Memory B cell (primary cell): ENCODE data around the gene ERGIC2.
A peak's percentile ranks its signal among the peaks of the same experiment; 100 is the strongest.

ENCODE experiments used
- ATAC-seq: fragments of 150-1000 bp; cut with Tn5 transposase; 2 replicates; pipeline ENCODE4 v1.10.0; 2021; ENCODE audit warnings: low read depth, mild to moderate bottlenecking, moderate library complexity
- DNase-seq, 2 donors: peaks; one replicate each; pipeline ENCODE4 v3.0.0; 2022; ENCODE audit warnings: low spot score in 2 of 2
- H3K27ac Mint-ChIP-seq: one replicate; pipeline ENCODE4 v1.8.0; 2022; ENCODE audit warnings: mild to moderate bottlenecking, moderate library complexity, mixed read lengths
- H3K27me3 Mint-ChIP-seq: one replicate; pipeline ENCODE4 v1.8.0; 2022; ENCODE audit warnings: mixed read lengths
- H3K36me3 Mint-ChIP-seq: one replicate; pipeline ENCODE4 v1.8.0; 2022; ENCODE audit warnings: mild to moderate bottlenecking, mixed read lengths
- H3K4me1 Mint-ChIP-seq: one replicate; pipeline ENCODE4 v1.8.0; 2022; ENCODE audit warnings: mixed read lengths
- H3K4me3 Mint-ChIP-seq: one replicate; pipeline ENCODE4 v1.8.0; 2022; ENCODE audit warnings: mild to moderate bottlenecking, moderate library complexity, mixed read lengths
- H3K9me3 Mint-ChIP-seq: one replicate; pipeline ENCODE4 v1.8.0; 2022; ENCODE audit warnings: mixed read lengths

The ERGIC2 gene, protein sequence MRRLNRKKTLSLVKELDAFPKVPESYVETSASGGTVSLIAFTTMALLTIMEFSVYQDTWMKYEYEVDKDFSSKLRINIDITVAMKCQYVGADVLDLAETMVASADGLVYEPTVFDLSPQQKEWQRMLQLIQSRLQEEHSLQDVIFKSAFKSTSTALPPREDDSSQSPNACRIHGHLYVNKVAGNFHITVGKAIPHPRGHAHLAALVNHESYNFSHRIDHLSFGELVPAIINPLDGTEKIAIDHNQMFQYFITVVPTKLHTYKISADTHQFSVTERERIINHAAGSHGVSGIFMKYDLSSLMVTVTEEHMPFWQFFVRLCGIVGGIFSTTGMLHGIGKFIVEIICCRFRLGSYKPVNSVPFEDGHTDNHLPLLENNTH

DNA sequence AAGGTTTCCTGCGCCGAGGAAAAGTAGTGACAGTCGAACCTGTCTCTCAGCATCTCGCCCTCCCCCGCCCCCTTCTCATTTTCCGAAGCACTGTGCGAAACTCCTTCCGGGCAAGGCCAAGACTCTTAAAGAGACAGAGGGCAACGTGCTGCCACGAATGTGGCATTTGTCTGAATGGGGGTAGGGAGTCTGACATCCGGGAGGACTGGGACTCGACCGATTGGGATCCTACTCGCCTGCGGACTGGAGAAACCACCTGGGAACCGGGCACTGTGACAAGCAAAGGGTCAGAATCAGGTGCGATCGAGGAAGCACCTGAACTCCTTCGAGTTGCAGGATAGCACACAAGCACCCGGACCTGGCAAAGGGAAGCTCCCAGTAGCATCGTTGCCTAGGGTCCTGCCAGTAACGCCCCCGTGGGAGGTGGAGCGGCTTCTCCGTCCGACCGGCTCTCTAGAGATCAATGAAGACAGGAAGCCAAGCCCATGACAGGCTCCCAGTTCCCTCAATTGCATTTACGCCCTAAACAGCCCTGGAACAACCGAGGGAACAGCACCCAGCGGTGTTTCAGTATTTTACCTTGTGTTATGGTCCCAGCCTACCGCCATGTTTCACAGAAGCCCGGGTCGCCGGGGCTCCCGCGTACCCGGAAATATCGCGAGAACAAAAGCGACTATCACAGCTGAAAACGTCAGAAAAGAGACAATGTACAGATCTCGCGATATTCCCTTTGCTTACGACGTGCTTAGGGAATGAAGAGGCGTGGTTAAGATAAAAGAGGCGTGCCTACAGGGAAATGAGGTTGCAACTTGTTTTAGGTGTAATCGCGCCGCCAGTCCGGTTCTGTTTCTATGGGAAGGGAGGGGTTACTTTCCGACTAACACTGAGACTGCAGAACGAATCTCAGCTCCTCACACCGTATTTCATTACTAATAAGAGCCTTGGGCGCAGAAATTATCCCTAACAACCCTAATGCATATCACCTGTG is at the start of gene ERGIC2:
Gene ERGIC2 (minus strand): TSS at position 637 of the 988 bp plus-strand sequence. CDS start 9,539 bp downstream, outside the sequence.
- H3K27ac Mint-ChIP-seq: peak within 1 kb of the TSS; percentile 95
- peak; percentile 77 to 92 for DNase-seq
- no peaks in the 10 kb centered on the region for H3K27me3 Mint-ChIP-seq
- peak; percentile 91 for ATAC-seq
- H3K4me3 Mint-ChIP-seq: peak within 1 kb of the TSS; percentile 94
- H3K4me1 Mint-ChIP-seq: peaks cover 12% of the 10 kb centered on the region
- no peaks in the 10 kb centered on the region for H3K9me3 Mint-ChIP-seq
- no peaks in the 10 kb centered on the region for H3K36me3 Mint-ChIP-seq

DNA sequence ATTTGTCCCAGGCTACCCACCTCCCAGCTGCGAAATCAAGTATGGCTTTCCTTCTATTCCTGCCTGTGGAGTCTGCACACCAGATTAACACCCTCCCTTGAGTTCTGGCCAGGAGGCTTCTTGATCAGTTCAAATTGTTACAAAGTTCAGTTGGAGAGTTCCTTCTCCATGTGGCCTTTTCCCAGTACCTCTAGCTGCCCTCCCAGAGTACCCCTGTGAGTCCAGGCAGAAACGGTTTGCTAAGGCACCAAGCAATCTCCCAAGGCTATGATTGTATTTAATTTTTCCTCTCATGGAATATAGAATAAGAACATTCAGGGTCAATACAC is 49.7 kb upstream of the ERGIC2 start:
- no peak overlapping the region for H3K27ac Mint-ChIP-seq
- ATAC-seq (no peak), DNase-seq (no peak)
- peaks cover 6% of the 10 kb centered on the region for H3K4me1 Mint-ChIP-seq
- H3K36me3 Mint-ChIP-seq: no peaks in the 10 kb centered on the region
- no peaks in the 10 kb centered on the region for H3K9me3 Mint-ChIP-seq
- no peak overlapping the region for H3K4me3 Mint-ChIP-seq
- H3K27me3 Mint-ChIP-seq: peaks cover 3% of the 10 kb centered on the region

DNA sequence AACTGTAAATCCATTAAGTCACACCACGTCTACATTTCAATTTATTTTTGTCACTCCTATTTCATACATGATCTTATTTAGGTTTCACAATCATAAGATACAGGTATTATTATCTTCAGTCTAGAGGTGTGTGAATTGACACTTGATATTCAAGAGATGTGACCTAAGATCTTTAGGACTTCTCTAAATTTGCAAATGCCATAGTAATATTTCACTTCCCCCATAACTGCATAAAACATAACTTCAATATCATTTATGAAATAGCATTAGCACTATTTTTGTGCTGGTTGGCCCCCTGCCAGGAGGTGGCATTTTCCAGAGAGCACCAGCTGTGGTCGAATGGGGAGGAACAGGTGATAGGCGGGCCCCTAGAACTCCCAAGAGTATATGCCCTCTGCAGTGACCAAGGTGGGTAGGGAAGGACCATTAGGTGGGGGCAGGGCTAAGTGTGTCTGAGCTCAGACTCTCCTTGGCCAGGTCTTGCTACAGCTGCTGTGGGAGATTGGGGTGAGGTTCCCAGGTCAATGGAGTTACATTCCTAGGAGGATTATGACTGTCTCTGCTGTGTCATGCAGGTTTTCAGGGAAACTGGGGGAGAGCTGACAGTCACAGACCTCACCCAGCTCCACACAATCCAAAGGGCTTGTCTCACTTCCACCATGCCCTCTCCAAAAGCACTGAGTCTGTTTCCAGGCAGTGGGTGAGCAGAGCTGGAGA is 49.2 kb upstream of the ERGIC2 start:
- DNase-seq (no peak), ATAC-seq (no peak)
- no peaks in the 10 kb centered on the region for H3K9me3 Mint-ChIP-seq
- peaks cover 3% of the 10 kb centered on the region for H3K27me3 Mint-ChIP-seq
- no peak overlapping the region for H3K4me3 Mint-ChIP-seq
- peaks cover 6% of the 10 kb centered on the region for H3K4me1 Mint-ChIP-seq
- no peak overlapping the region for H3K27ac Mint-ChIP-seq
- H3K36me3 Mint-ChIP-seq: no peaks in the 10 kb centered on the region

DNA sequence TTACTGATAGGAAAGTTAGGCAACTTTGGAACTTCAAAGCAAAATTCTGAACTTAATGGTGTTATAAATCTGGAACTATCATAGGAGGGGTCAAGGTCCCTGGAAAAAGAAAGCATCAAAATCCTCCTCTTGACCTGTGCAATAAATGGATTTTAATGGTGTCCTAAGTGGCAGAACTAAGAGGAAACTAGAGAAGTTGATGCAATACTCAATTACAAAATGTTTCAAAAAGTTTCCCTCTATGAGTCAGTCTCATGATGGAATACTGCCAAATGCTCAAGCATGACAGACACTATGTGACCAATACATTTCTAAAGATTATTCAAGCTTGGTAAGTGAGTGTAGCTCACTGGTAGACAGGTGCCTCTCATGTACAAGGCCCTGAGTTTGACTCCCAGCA is 47.7 kb upstream of the ERGIC2 start:
- ATAC-seq (no peak), DNase-seq (no peak)
- Mint-ChIP-seq H3K36me3 (no peaks in the 10 kb centered on the region), H3K4me1 (peaks cover 6% of the 10 kb centered on the region), H3K9me3 (peaks cover under 1% of the 10 kb centered on the region), H3K27ac (no peak overlapping the region), H3K27me3 (peaks cover 4% of the 10 kb centered on the region), H3K4me3 (no peak overlapping the region)

DNA sequence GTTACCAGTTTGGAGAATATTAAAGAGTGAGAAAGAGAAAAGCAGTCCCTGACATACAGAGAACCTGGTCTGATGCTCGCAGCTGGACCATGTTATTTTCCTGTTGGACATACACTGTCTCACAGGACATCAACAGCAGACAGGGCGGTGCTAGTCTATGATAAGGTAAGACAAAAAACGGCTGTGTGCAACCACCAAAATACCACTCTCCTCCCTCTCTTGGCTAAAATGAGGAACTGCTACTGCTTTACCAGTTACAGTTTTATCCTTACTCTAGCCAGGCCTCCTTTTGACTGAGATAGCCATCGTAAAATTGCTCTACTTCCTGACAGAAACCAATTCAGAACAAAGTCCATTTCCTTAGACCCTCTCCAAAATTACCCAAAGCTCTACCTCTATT is 47.0 kb upstream of the ERGIC2 start:
- Mint-ChIP-seq H3K4me3 (no peak overlapping the region), H3K27me3 (peaks cover 6% of the 10 kb centered on the region), H3K9me3 (peaks cover 4% of the 10 kb centered on the region), H3K4me1 (peaks cover 6% of the 10 kb centered on the region), H3K27ac (no peak overlapping the region), H3K36me3 (no peaks in the 10 kb centered on the region)
- peak; percentile 78 for ATAC-seq
- no peak for DNase-seq

DNA sequence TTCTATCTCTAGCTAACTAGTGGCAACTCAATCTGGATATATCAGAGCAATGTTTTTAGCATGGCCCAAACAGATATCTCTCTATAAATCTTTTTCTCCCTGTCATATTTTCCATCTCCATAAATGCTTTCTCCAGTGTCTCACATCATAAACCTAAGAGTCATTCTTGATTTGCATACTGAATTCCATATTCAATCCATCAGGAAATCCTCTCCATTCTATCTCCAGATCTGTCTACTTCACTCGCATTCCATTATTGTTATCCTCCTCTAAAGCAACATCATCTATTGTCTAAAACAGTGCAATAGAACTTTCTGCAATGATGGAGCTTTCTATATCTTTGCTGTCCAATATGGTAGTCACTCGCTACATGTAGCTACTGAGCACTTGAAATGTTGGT is 45.5 kb upstream of the ERGIC2 start:
- no peak overlapping the region for H3K4me3 Mint-ChIP-seq
- H3K27me3 Mint-ChIP-seq: peaks cover 4% of the 10 kb centered on the region
- no peak overlapping the region for H3K27ac Mint-ChIP-seq
- H3K9me3 Mint-ChIP-seq: peaks cover 4% of the 10 kb centered on the region
- H3K36me3 Mint-ChIP-seq: no peaks in the 10 kb centered on the region
- no peak for DNase-seq
- no peak for ATAC-seq
- H3K4me1 Mint-ChIP-seq: peaks cover 6% of the 10 kb centered on the region

DNA sequence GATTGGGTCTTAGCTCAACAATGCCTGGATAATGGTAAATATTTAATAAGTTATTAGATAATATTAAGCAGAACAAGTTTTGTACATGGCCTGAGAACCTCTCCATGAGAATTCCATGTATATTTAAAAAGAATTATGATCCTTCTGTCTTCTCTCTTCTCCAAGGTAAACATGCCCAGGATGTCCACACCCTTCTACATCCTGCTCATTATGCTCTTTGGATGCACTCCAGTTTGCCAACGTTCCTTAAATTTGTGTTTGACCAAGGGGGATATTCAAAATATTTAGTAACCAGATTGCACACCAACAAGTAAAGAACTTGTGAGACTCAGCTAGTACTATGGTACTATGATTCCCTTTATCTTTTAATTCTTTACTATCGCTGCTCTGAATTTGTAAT is 44.8 kb upstream of the ERGIC2 start:
- ATAC-seq: no peak
- no peaks in the 10 kb centered on the region for H3K36me3 Mint-ChIP-seq
- no peak overlapping the region for H3K4me3 Mint-ChIP-seq
- peaks cover 6% of the 10 kb centered on the region for H3K4me1 Mint-ChIP-seq
- no peak overlapping the region for H3K27ac Mint-ChIP-seq
- H3K27me3 Mint-ChIP-seq: peaks cover 4% of the 10 kb centered on the region
- H3K9me3 Mint-ChIP-seq: peaks cover 4% of the 10 kb centered on the region
- no peak for DNase-seq

DNA sequence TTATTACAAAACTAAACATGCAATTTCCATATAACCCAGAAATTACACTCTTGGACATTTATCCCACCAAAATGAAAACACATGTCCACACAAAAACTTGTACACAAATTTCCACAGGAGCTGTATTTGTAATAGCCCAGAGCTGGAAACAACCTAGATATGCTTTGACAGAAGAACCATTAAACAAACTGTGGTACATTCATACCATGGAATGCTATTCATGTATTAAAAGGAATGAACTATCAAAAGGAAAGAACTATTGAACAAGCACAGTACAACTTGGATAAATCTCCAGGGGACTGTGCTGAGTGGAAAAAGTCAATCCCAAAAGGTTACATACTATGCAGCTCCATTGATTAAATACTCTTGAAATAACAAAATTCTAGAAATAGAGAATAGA is 35.8 kb upstream of the ERGIC2 start:
- peaks cover 2% of the 10 kb centered on the region for H3K36me3 Mint-ChIP-seq
- no peak overlapping the region for H3K4me3 Mint-ChIP-seq
- H3K27ac Mint-ChIP-seq: no peak overlapping the region
- no peaks in the 10 kb centered on the region for H3K4me1 Mint-ChIP-seq
- no peak for DNase-seq
- H3K9me3 Mint-ChIP-seq: no peaks in the 10 kb centered on the region
- H3K27me3 Mint-ChIP-seq: peaks cover 10% of the 10 kb centered on the region
- no peak for ATAC-seq

DNA sequence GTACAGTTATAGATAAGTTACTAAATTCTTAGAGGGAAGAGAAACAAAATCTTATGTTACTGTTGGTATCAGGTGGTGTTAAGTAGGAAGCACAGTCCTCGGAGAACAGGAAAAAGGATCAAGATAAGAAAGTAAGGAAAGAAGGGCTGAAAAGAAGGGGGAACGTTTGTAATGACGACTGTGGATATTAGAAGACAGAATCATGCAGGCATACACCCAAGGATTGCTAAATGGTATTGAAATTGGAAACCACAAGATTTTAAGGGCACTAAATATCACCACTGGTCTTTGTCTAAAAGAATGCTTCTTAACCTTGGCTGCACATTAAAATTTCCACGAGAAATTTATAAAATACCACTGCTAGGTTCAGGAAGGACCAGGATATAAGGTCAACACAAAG is 34.1 kb upstream of the ERGIC2 start:
- Mint-ChIP-seq H3K9me3 (no peaks in the 10 kb centered on the region), H3K27ac (no peak overlapping the region), H3K27me3 (peaks cover 11% of the 10 kb centered on the region), H3K4me3 (no peak overlapping the region), H3K36me3 (peaks cover 4% of the 10 kb centered on the region), H3K4me1 (no peaks in the 10 kb centered on the region)
- no peak for DNase-seq
- ATAC-seq: no peak

DNA sequence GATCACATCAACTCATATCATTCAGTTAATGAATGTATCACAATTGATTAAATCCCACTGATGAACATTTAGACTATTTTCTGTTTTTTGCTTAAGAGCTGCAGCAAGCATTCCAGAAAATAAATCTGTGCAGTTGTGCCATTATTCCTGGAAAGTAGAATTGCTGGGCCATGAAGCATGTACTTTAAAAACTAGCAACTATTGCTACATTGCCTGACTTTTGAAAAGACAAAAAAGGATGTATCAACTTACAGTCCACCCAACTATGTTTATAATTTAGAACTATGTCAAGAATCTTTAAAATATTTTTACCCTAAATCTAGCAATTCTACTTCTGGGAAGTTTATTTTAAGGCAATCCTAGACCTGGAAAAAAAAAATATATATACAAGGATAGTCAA is 33.4 kb upstream of the ERGIC2 start:
- Mint-ChIP-seq H3K36me3 (peaks cover 4% of the 10 kb centered on the region), H3K27ac (no peak overlapping the region), H3K27me3 (peaks cover 11% of the 10 kb centered on the region), H3K4me3 (no peak overlapping the region), H3K4me1 (no peaks in the 10 kb centered on the region), H3K9me3 (no peaks in the 10 kb centered on the region)
- no peak for ATAC-seq
- DNase-seq: no peak

DNA sequence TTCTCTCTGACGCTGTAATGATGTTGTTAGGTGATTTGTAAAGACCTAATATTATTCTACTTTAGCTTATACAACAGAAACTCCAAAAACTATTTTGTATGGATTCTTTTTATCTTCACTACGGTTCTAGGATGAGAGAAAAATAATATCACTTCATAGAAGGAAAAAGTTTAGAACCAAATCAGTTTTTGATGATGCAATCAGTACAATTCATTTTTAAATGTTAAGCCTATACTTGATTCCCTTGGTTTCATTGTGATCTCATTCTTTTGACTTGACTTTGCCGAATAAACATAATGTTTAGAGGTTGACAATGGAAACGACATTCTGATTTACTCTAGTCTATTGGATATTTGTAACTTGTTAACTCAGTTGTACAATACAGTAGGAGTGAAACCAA is 24.6 kb upstream of the ERGIC2 start:
- no peak for DNase-seq
- ATAC-seq: no peak
- H3K9me3 Mint-ChIP-seq: no peaks in the 10 kb centered on the region
- no peaks in the 10 kb centered on the region for H3K36me3 Mint-ChIP-seq
- no peak overlapping the region for H3K27ac Mint-ChIP-seq
- H3K27me3 Mint-ChIP-seq: peaks cover 4% of the 10 kb centered on the region
- no peaks in the 10 kb centered on the region for H3K4me1 Mint-ChIP-seq
- H3K4me3 Mint-ChIP-seq: no peak overlapping the region

DNA sequence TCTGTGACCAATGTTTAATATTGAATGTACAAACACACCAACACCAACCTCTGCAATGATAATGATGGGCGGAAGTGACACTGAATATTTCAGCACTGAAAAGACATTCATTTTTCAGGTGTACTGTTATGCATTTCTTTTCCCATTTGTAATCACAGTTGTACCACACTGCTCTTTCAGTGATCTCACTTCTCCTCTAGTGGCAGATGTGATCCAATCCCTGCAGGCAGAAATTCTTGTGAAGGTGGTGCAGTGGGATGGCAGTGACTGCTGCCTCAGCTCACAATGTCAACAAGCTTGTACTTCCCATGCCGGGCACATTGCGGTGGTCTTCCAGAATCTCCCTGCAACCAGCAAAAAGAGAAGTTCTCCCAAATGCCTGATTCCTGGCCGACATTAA is 23.0 kb upstream of the ERGIC2 start:
- no peak overlapping the region for H3K4me3 Mint-ChIP-seq
- peaks cover 4% of the 10 kb centered on the region for H3K27me3 Mint-ChIP-seq

DNA sequence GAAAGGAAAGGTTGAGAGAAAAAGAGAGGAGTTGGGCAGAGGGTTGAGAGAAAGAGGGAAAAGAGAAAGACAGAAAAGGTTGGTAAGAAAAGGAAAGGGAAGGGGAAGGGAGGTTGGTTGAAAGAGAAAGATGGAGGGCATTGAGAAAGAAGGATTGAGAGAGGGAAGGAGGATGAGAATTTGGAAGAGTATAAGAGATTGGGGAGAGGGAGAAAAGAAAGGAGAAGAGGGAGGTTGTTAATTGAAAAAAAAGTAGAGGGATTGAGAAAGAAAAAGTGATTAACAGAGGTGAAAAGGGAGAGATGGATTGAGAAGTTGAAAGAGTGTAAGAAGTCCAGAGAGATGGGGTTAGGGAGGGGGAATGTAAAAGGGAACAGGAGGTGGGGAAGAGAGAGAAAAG is 21.5 kb upstream of the ERGIC2 start:
- Mint-ChIP-seq H3K4me1 (no peaks in the 10 kb centered on the region), H3K4me3 (no peak overlapping the region), H3K27me3 (peaks cover 4% of the 10 kb centered on the region), H3K9me3 (no peaks in the 10 kb centered on the region), H3K27ac (peak overlapping the region; percentile 0), H3K36me3 (no peaks in the 10 kb centered on the region)
- DNase-seq (no peak), ATAC-seq (no peak)

More for the DNA sequence above, 23.0 kb upstream of the ERGIC2 start:
- H3K9me3 Mint-ChIP-seq: no peaks in the 10 kb centered on the region
- H3K27ac Mint-ChIP-seq: no peak overlapping the region
- no peak for ATAC-seq
- no peak for DNase-seq
- no peaks in the 10 kb centered on the region for H3K4me1 Mint-ChIP-seq
- no peaks in the 10 kb centered on the region for H3K36me3 Mint-ChIP-seq

DNA sequence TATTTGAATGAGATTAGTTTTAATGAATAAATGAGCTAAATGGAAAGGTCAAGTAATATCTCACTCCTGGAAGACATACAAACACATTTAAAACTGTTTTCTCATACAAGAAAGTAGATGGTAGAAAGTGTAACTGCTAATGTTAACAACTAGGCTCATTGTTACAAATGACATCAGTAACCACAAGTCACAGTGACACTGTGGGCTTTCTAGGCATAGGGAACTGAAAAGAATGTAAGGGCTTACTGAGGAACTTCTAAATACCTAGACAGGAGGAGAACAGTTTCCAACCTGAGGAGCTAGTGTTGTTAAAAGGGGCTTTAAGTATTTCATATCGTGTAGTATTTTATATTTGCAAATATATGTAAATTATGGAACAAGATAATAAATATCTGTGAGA is 17.5 kb upstream of the ERGIC2 start:
- H3K4me3 Mint-ChIP-seq: no peak overlapping the region
- no peaks in the 10 kb centered on the region for H3K36me3 Mint-ChIP-seq
- H3K27me3 Mint-ChIP-seq: peaks cover 6% of the 10 kb centered on the region
- no peaks in the 10 kb centered on the region for H3K9me3 Mint-ChIP-seq
- H3K27ac Mint-ChIP-seq: no peak overlapping the region
- H3K4me1 Mint-ChIP-seq: no peaks in the 10 kb centered on the region
- ATAC-seq (no peak), DNase-seq (no peak)
